A549 treated with CORT108297 at 1 μM for 4 hours (cell line): ENCODE results near the gene VKORC1. TPM values are rescaled to one million over a fixed set of nuclear protein-coding genes. Genes with fewer than 3 reads are reported as not detected.

Experiments
- total RNA-seq: library from RNA; stranded (reverse); fragments of 200-300 nt; extraction: Qiagen RNA extraction; gene quantifications from 5 replicates; pipeline ENCODE4 v1.2.3, GENCODE V29; 2022

Gene VKORC1
- total RNA-seq: 99.7 to 146 TPM (median 144 TPM) in 5 replicates

GRCh38 chr16:31094424-31095120 is at the start of gene VKORC1:
VKORC1 (minus strand) TSS chr16:31094797; CDS start chr16:31094729, 68 bp downstream.

GRCh38 chr16:31135535-31136286 is 41.1 kb upstream of the VKORC1 start, which contains the start of gene PRSS8:
PRSS8 (minus strand) TSS chr16:31135727; CDS start chr16:31135498, 229 bp downstream.

GRCh38 chr16:31117384-31118222 is 23.0 kb upstream of the VKORC1 start, which contains the start of gene KAT8:
KAT8 (plus strand) TSS chr16:31117664; CDS start chr16:31117682, 18 bp downstream.

GRCh38 chr16:31108035-31108793 is 13.6 kb upstream of the VKORC1 start, which contains the start of gene BCKDK:
BCKDK (plus strand) TSS chr16:31108386; CDS start chr16:31109224, 838 bp downstream.

GRCh38 chr16:31088459-31089183 is 6.0 kb downstream of the VKORC1 start, which contains the start of gene PRSS53:
PRSS53 (minus strand) TSS chr16:31088943; CDS start chr16:31088809, 134 bp downstream.

GRCh38 chr16:31073970-31074813 is 20.4 kb downstream of the VKORC1 start, which contains the start of the genes ZNF646 and ZNF668:
ZNF646 (plus strand) TSS chr16:31074422; CDS start chr16:31076325, 1,903 bp downstream.
ZNF668 (minus strand) TSS chr16:31074240; CDS start chr16:31064459, 9,781 bp downstream.

Other genes with a start within 250 kb of the VKORC1 start
- gene BCL7C, start 200.7 kb downstream of the VKORC1 start, total RNA-seq: 24.4 to 39.0 TPM (median 37.0 TPM) in 5 replicates
- gene CTF1, start 198.2 kb downstream of the VKORC1 start, total RNA-seq: 0.09 to 0.18 TPM (median 0.13 TPM) in 5 replicates
- 13.9 to 22.2 TPM (median 20.1 TPM) in 5 replicates for gene FBXL19, start 171.2 kb downstream of the VKORC1 start, total RNA-seq
- 10.1 to 17.2 TPM (median 14.7 TPM) in 5 replicates for gene ORAI3, start 145.7 kb downstream of the VKORC1 start, total RNA-seq
- gene SETD1A, start 137.0 kb downstream of the VKORC1 start, total RNA-seq: 16.0 to 22.1 TPM (median 21.3 TPM) in 5 replicates
- 13.0 to 16.0 TPM (median 15.0 TPM) in 5 replicates for gene HSD3B7, start 109.6 kb downstream of the VKORC1 start, total RNA-seq
- 1.5 to 1.9 TPM (median 1.7 TPM) in 5 replicates for gene STX1B, start 84.2 kb downstream of the VKORC1 start, total RNA-seq
- 60.0 to 76.0 TPM (median 70.3 TPM) in 5 replicates for gene STX4, start 61.2 kb downstream of the VKORC1 start, total RNA-seq
- gene ZNF668, start 20.6 kb downstream of the VKORC1 start, total RNA-seq: 11.6 to 22.1 TPM (median 15.2 TPM) in 5 replicates
- 7.5 to 12.1 TPM (median 10.1 TPM) in 5 replicates for gene ZNF646, start 20.4 kb downstream of the VKORC1 start, total RNA-seq
- gene PRSS53, start 5.9 kb downstream of the VKORC1 start, total RNA-seq: 1.1 to 3.1 TPM (median 1.4 TPM) in 5 replicates
- gene BCKDK, start 13.6 kb upstream of the VKORC1 start, total RNA-seq: 40.3 to 51.5 TPM (median 48.2 TPM) in 5 replicates
- 35.4 to 40.3 TPM (median 39.2 TPM) in 5 replicates for gene KAT8, start 22.9 kb upstream of the VKORC1 start, total RNA-seq
- 0.41 to 0.76 TPM (median 0.57 TPM) in 5 replicates for gene PRSS8, start 40.9 kb upstream of the VKORC1 start, total RNA-seq
- gene PRSS36, start 55.3 kb upstream of the VKORC1 start, total RNA-seq: 0.58 to 1.1 TPM (median 0.72 TPM) in 5 replicates
- gene FUS, start 85.3 kb upstream of the VKORC1 start, total RNA-seq: 507 to 553 TPM (median 516 TPM) in 5 replicates
- gene PYCARD, start 108.0 kb upstream of the VKORC1 start, total RNA-seq: 25.7 to 50.2 TPM (median 42.9 TPM) in 5 replicates
- 0.02 to 0.07 TPM (median 0.02 TPM) in 5 replicates for gene TRIM72, start 119.3 kb upstream of the VKORC1 start, total RNA-seq
- not detected in 5 replicates for gene PYDC1, start 122.3 kb upstream of the VKORC1 start, total RNA-seq
- 1.4 to 2.8 TPM (median 2.4 TPM) in 5 replicates for gene ITGAM, start 165.2 kb upstream of the VKORC1 start, total RNA-seq